Mesendoderm (in vitro differentiated cells): ENCODE results near the gene IBTK.

Experiments used
- DNase-seq: peaks from one replicate; pipeline ENCODE4 v3.0.0; 2013
- H2AK5ac ChIP-seq: 2 replicates; pipeline ENCODE4 v1.6.1; 2013; ENCODE audit warnings: low read length, inconsistent platforms
- H2BK120ac ChIP-seq: 2 replicates; pipeline ENCODE4 v1.6.1; 2013; ENCODE audit warnings: low read depth, mild to moderate bottlenecking, low read length, moderate library complexity, mixed read lengths
- H2BK15ac ChIP-seq: replicated peaks from 2 replicates; pipeline ENCODE4 v1.6.1; 2013; ENCODE audit warnings: low read depth, mild to moderate bottlenecking, moderate library complexity
- H2BK5ac ChIP-seq: 2 replicates; pipeline ENCODE4 v1.6.1; 2013; ENCODE audit warnings: low read length, inconsistent platforms
- H3K18ac ChIP-seq: 2 replicates; pipeline ENCODE4 v1.6.1; 2013; ENCODE audit warnings: mild to moderate bottlenecking, low read length, mixed read lengths
- H3K23ac ChIP-seq: one replicate; pipeline ENCODE4 v1.6.1; 2013; ENCODE audit warnings: low read length
- H3K27ac ChIP-seq: 2 replicates; pipeline ENCODE4 v1.5.1; 2013; ENCODE audit warnings: low read depth, mild to moderate bottlenecking, inconsistent platforms, low read length, moderate library complexity
- H3K27me3 ChIP-seq: 2 replicates; pipeline ENCODE4 v1.6.1; 2013; ENCODE audit warnings: low read length, control low read depth, mild to moderate bottlenecking, inconsistent platforms; ENCODE audit not compliant: insufficient read depth, poor library complexity
- H3K36me3 ChIP-seq: 2 replicates; pipeline ENCODE4 v1.6.1; 2013; ENCODE audit warnings: low read length, inconsistent platforms; ENCODE audit not compliant: control insufficient read depth, insufficient read depth
- H3K4ac ChIP-seq: one replicate; pipeline ENCODE4 v1.6.1; 2013; ENCODE audit warnings: low read depth, mild to moderate bottlenecking, low read length, moderate library complexity
- H3K4me1 ChIP-seq: 2 replicates; pipeline ENCODE4 v1.6.1; 2013; ENCODE audit warnings: low read depth, low read length, inconsistent platforms; ENCODE audit not compliant: control insufficient read depth
- H3K4me2 ChIP-seq: 2 replicates; pipeline ENCODE4 v1.6.1; 2013; ENCODE audit warnings: low read length
- H3K4me3 ChIP-seq: 2 replicates; pipeline ENCODE4 v1.5.1; 2013; ENCODE audit warnings: mild to moderate bottlenecking, low read length
- H3K56ac ChIP-seq: one replicate; pipeline ENCODE4 v1.6.1; 2013; ENCODE audit warnings: low read length
- H3K79me1 ChIP-seq: 2 replicates; pipeline ENCODE4 v1.6.1; 2013; ENCODE audit warnings: low read length, inconsistent platforms
- H3K79me2 ChIP-seq: 2 replicates; pipeline ENCODE4 v1.6.1; 2013; ENCODE audit warnings: mild to moderate bottlenecking, low read length; ENCODE audit not compliant: control insufficient read depth, insufficient read depth
- H3K9ac ChIP-seq: 2 replicates; pipeline ENCODE4 v1.6.1; 2013; ENCODE audit warnings: low read length, inconsistent platforms
- H4K5ac ChIP-seq: one replicate; pipeline ENCODE4 v1.6.1; 2013; ENCODE audit warnings: low read length
- H4K8ac ChIP-seq: one replicate; pipeline ENCODE4 v1.6.1; 2013; ENCODE audit warnings: low read depth, mild to moderate bottlenecking, control low read depth, low read length, moderate library complexity
- WGBS: extraction: QIAGEN DNeasy Blood & Tissue Kit; methylation state at CpG from one replicate; pipeline ENCODE4 v1.1.7; 2013; ENCODE audit warnings: low lambda C conversion rate, missing lambda C conversion rate; ENCODE audit not compliant: insufficient coverage; ENCODE audit errors: extremely low coverage; 5-methylcytosine and 5-hydroxymethylcytosine counted together

The IBTK gene

GRCh38 chr6:82273295-82273694 lies 25.8 kb upstream of the IBTK start:
- H3K79me2 ChIP-seq: no peaks in the 10 kb centered on the region
- no peak overlapping the region for H3K4ac ChIP-seq
- no peaks in the 10 kb centered on the region for H3K4me1 ChIP-seq
- no peak overlapping the region for H3K23ac ChIP-seq
- DNase-seq: no peak
- no peak overlapping the region for H3K9ac ChIP-seq
- no peak overlapping the region for H2BK120ac ChIP-seq
- no peak overlapping the region for H2AK5ac ChIP-seq
- H4K8ac ChIP-seq: no peak overlapping the region
- no CpG with 5 or more reads among the region's 1 CpG for WGBS
- no peak overlapping the region for H3K56ac ChIP-seq
- no peak overlapping the region for H2BK15ac ChIP-seq
- no peaks in the 10 kb centered on the region for H3K27me3 ChIP-seq
- H3K4me2 ChIP-seq: no peak overlapping the region
- H3K36me3 ChIP-seq: no peaks in the 10 kb centered on the region
- H3K27ac ChIP-seq: no peak overlapping the region
- H4K5ac ChIP-seq: no peak overlapping the region
- H2BK5ac ChIP-seq: no peak overlapping the region
- no peak overlapping the region for H3K4me3 ChIP-seq
- H3K79me1 ChIP-seq: no peaks in the 10 kb centered on the region
- no peak overlapping the region for H3K18ac ChIP-seq

- no peaks in the 10 kb centered on the region for H3K79me1 ChIP-seq
- no peak overlapping the region for H2BK15ac ChIP-seq
- no peak overlapping the region for H3K56ac ChIP-seq
- no peak overlapping the region for H4K5ac ChIP-seq
- H3K27ac ChIP-seq: no peak overlapping the region
- no peaks in the 10 kb centered on the region for H3K27me3 ChIP-seq
- H3K79me2 ChIP-seq: no peaks in the 10 kb centered on the region
- no peaks in the 10 kb centered on the region for H3K4me1 ChIP-seq
- no peak overlapping the region for H2BK120ac ChIP-seq
- H3K36me3 ChIP-seq: no peaks in the 10 kb centered on the region
- no peak overlapping the region for H2AK5ac ChIP-seq
- H3K4me2 ChIP-seq: no peak overlapping the region
- H3K4ac ChIP-seq: no peak overlapping the region
- H3K9ac ChIP-seq: no peak overlapping the region
- no CpG with 5 or more reads among the region's 6 CpGs for WGBS
- H3K18ac ChIP-seq: no peak overlapping the region
- no peak overlapping the region for H3K23ac ChIP-seq
- H4K8ac ChIP-seq: no peak overlapping the region
- no peak overlapping the region for H3K4me3 ChIP-seq
- DNase-seq: peak; percentile 68
- no peak overlapping the region for H2BK5ac ChIP-seq
These were observed 23.5 kb upstream of the IBTK start for GRCh38 chr6:82270881-82271635.

- Histone ChIP-seq H3K79me2 (no peaks in the 10 kb centered on the region), H3K79me1 (no peaks in the 10 kb centered on the region), H4K8ac (no peak overlapping the region), H3K9ac (no peak overlapping the region), H3K23ac (no peak overlapping the region), H3K4ac (no peak overlapping the region), H2AK5ac (no peak overlapping the region), H3K56ac (no peak overlapping the region), H3K36me3 (no peaks in the 10 kb centered on the region), H4K5ac (no peak overlapping the region), H3K27ac (no peak overlapping the region), H2BK15ac (no peak overlapping the region), H3K4me1 (no peaks in the 10 kb centered on the region), H3K18ac (no peak overlapping the region), H3K4me2 (no peak overlapping the region), H3K27me3 (no peaks in the 10 kb centered on the region), H3K4me3 (no peak overlapping the region), H2BK120ac (no peak overlapping the region), H2BK5ac (no peak overlapping the region)
- no peak for DNase-seq
- no CpG with 5 or more reads among the region's 2 CpGs for WGBS
These were observed 20.8 kb upstream of the IBTK start for GRCh38 chr6:82268301-82268846.

- DNase-seq: peak; percentile 63
- H2AK5ac ChIP-seq: no peak overlapping the region
- WGBS: no CpG with 5 or more reads among the region's 2 CpGs
- no peak overlapping the region for H3K4me2 ChIP-seq
- no peaks in the 10 kb centered on the region for H3K27me3 ChIP-seq
- H3K27ac ChIP-seq: no peak overlapping the region
- no peak overlapping the region for H2BK120ac ChIP-seq
- H3K4me3 ChIP-seq: no peak overlapping the region
- H2BK5ac ChIP-seq: no peak overlapping the region
- H3K36me3 ChIP-seq: no peaks in the 10 kb centered on the region
- no peaks in the 10 kb centered on the region for H3K79me2 ChIP-seq
- no peaks in the 10 kb centered on the region for H3K79me1 ChIP-seq
- H3K4ac ChIP-seq: no peak overlapping the region
- no peak overlapping the region for H3K56ac ChIP-seq
- no peak overlapping the region for H3K23ac ChIP-seq
- H3K9ac ChIP-seq: no peak overlapping the region
- H3K4me1 ChIP-seq: peaks cover 4% of the 10 kb centered on the region
- H4K5ac ChIP-seq: no peak overlapping the region
- no peak overlapping the region for H3K18ac ChIP-seq
- H4K8ac ChIP-seq: no peak overlapping the region
- no peak overlapping the region for H2BK15ac ChIP-seq
These were observed 17.3 kb upstream of the IBTK start for GRCh38 chr6:82264824-82265223.

DNA sequence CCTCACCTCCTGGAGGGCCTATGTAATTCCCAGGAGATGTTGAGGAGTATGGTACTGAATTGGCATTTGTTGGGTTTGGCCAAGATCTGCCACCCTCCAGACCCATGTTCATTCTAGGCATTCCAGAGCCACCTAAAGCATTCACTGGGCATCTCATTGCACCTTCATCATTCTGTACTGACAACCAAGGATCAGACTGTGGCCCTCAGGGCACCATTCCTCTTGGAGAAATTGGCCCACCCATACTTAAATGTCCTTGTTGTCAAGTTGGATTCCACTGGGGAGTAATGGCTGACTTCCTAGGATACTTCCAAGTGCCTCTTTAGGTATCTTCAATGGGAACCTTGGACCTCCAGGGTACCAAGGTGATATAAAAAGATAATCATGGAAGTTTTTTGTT lies 16.8 kb upstream of the IBTK start:
- no peak overlapping the region for H4K5ac ChIP-seq
- H2BK15ac ChIP-seq: no peak overlapping the region
- H3K27me3 ChIP-seq: no peaks in the 10 kb centered on the region
- H3K4me3 ChIP-seq: no peak overlapping the region
- H3K18ac ChIP-seq: no peak overlapping the region
- no peak overlapping the region for H2BK5ac ChIP-seq
- peaks cover 4% of the 10 kb centered on the region for H3K4me1 ChIP-seq
- no peak overlapping the region for H4K8ac ChIP-seq
- no peak for DNase-seq
- no peak overlapping the region for H3K27ac ChIP-seq
- no peak overlapping the region for H3K4me2 ChIP-seq
- no peak overlapping the region for H3K23ac ChIP-seq
- H2AK5ac ChIP-seq: peak overlapping the region; percentile 35
- H3K36me3 ChIP-seq: no peaks in the 10 kb centered on the region
- no peak overlapping the region for H3K56ac ChIP-seq
- H3K9ac ChIP-seq: no peak overlapping the region
- H3K79me2 ChIP-seq: no peaks in the 10 kb centered on the region
- H3K79me1 ChIP-seq: no peaks in the 10 kb centered on the region
- H3K4ac ChIP-seq: no peak overlapping the region
- H2BK120ac ChIP-seq: no peak overlapping the region

DNA sequence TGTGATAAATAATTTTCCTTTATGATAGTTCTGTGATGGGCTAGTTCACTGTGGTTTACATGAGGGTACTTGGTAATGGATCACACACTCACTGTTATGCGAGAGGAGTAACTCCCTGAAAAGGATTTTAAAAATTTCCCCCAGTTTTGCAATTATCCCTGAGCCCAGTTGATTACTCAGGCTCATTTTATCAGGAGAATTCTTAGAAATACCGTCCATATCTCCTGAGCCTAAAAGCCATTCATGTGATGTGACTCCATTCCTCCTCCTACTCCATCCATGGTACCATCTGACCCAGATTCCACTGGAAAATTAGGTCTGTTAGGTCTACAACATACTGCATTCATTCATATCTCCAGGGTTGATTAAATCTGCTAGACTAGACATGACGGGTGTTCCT lies 16.4 kb upstream of the IBTK start:
- WGBS: no CpG with 5 or more reads among the region's 3 CpGs
- Histone ChIP-seq H3K79me2 (no peaks in the 10 kb centered on the region), H3K23ac (no peak overlapping the region)

More for the DNA sequence above, 16.4 kb upstream of the IBTK start:
- Histone ChIP-seq H4K8ac (no peak overlapping the region), H3K36me3 (no peaks in the 10 kb centered on the region), H2BK15ac (no peak overlapping the region), H2AK5ac (no peak overlapping the region), H3K18ac (no peak overlapping the region), H3K4me1 (peaks cover 4% of the 10 kb centered on the region), H2BK120ac (no peak overlapping the region), H3K56ac (no peak overlapping the region), H3K27me3 (no peaks in the 10 kb centered on the region), H3K4ac (no peak overlapping the region), H2BK5ac (no peak overlapping the region), H3K27ac (no peak overlapping the region), H3K9ac (no peak overlapping the region), H4K5ac (no peak overlapping the region), H3K79me1 (no peaks in the 10 kb centered on the region), H3K4me3 (no peak overlapping the region), H3K4me2 (no peak overlapping the region)
- DNase-seq: no peak
